HepG2 (cell line): ENCODE measurements around the gene ZNF454. TPM values are rescaled to one million over a fixed set of nuclear protein-coding genes. Genes with fewer than 3 reads are reported as not detected.
A peak's percentile ranks its signal among the peaks of the same experiment; 100 is the strongest.

Experiments used
- ARID5B ChIP-seq: IDR thresholded peaks from 2 replicates; pipeline ENCODE4 v1.4.0; 2020; ENCODE audit warnings: mild to moderate bottlenecking, missing genetic modification reagents
- CENPT ChIP-seq: sonication (generic); formaldehyde crosslinking; IDR thresholded peaks from 2 replicates; pipeline ENCODE4 v1.8.0; 2022; ENCODE audit warnings: low read depth, mild to moderate bottlenecking, moderate library complexity, missing genetic modification reagents
- CREB1 ChIP-seq, 2 experiments: fragments of 450-650 bp in 1 of 2; IDR thresholded peaks; 2 replicates each; pipeline ENCODE4 v1.6.1; 2016 to 2017; ENCODE audit warnings: control low read depth in 1 of 2, mild to moderate bottlenecking in 1 of 2, missing compliant biosample characterization in 1 of 2, missing genetic modification characterization in 1 of 2
- ETV5 ChIP-seq: IDR thresholded peaks from 2 replicates; pipeline ENCODE4 v1.6.1; 2018; ENCODE audit warnings: missing biosample characterization, missing genetic modification reagents, inconsistent platforms, borderline replicate concordance
- GATA4 ChIP-seq: sonication (generic); IDR thresholded peaks from 2 replicates; pipeline ENCODE4 v1.6.1; 2016; ENCODE audit warnings: antibody characterized with exemption, low read depth, borderline replicate concordance
- HOMEZ ChIP-seq: IDR thresholded peaks from 2 replicates; pipeline ENCODE4 v1.6.1; 2016; ENCODE audit warnings: low read depth
- IRF9 ChIP-seq: sonication (generic); formaldehyde crosslinking; IDR thresholded peaks from 2 replicates; pipeline ENCODE4 v1.8.0; 2022; ENCODE audit warnings: missing genetic modification reagents, mild to moderate bottlenecking, borderline replicate concordance
- KLF6 ChIP-seq: IDR thresholded peaks from 2 replicates; pipeline ENCODE4 v1.8.0; 2016; ENCODE audit warnings: missing biosample characterization, missing genetic modification reagents
- SCMH1 ChIP-seq: sonication (generic); formaldehyde crosslinking; IDR thresholded peaks from 2 replicates; pipeline ENCODE4 v1.9.0; 2021; ENCODE audit warnings: missing genetic modification reagents, mild to moderate bottlenecking, borderline replicate concordance
- SETDB1 ChIP-seq: sonication (generic); formaldehyde crosslinking; IDR thresholded peaks from 2 replicates; pipeline ENCODE4 v1.5.1; 2020; ENCODE audit warnings: missing genetic modification reagents, mild to moderate bottlenecking, borderline replicate concordance
- TCF7L2 ChIP-seq: IDR thresholded peaks from 2 replicates; pipeline ENCODE4 v1.6.1; 2011; ENCODE audit warnings: mild to moderate bottlenecking, low read depth, low read length, moderate library complexity
- TFE3 ChIP-seq: IDR thresholded peaks from 2 replicates; pipeline ENCODE4 v1.6.1; 2016
- ZNF232 ChIP-seq: sonication (generic); formaldehyde crosslinking; IDR thresholded peaks from 2 replicates; pipeline ENCODE4 v1.4.0; 2020; ENCODE audit warnings: missing genetic modification reagents, borderline replicate concordance
- ZNF281 ChIP-seq: sonication (generic); formaldehyde crosslinking; IDR thresholded peaks from 2 replicates; pipeline ENCODE4 v1.4.0; 2020; ENCODE audit warnings: missing genetic modification reagents, borderline replicate concordance
- ZNF747 ChIP-seq: sonication (generic); formaldehyde crosslinking; IDR thresholded peaks from 2 replicates; pipeline ENCODE4 v1.8.1; 2023; ENCODE audit warnings: missing genetic modification reagents, mild to moderate bottlenecking, borderline replicate concordance
- ZSCAN31 ChIP-seq: sonication (generic); formaldehyde crosslinking; IDR thresholded peaks from 2 replicates; pipeline ENCODE4 v1.5.0; 2020; ENCODE audit warnings: low read depth, mild to moderate bottlenecking, missing genetic modification reagents
- polyA plus RNA-seq, 8 experiments: library from polyadenylated mRNA; depleted of rRNA in 3 of 8; stranded (reverse) in 7 of 8; unstranded in 1 of 8; fragments of >200 nt; fragmentation: Illumina TruSeq in 4 of 8; extraction: Trizol in 4 of 8; gene quantifications; 2 replicates each; pipeline versions ENCODE4 v1.2.1 to v1.2.3, GENCODE V29; 2011 to 2016; ENCODE audit warnings: low read depth in 4 of 8, missing spikeins in 1 of 8, mixed read lengths in 1 of 8; ENCODE audit not compliant: insufficient read depth in 1 of 8
- total RNA-seq, 5 experiments: library from RNA; depleted of rRNA; stranded (reverse); fragments of >200 nt; fragmentation: Illumina TruSeq; extraction: Trizol; gene quantifications; 2 replicates each; pipeline ENCODE4 v1.2.3, GENCODE V29; 2016; ENCODE audit warnings: low read depth in 1 of 5

The ZNF454 gene
- total and polyA plus RNA-seq, 2 of the 13 experiments (the other 11 are each of a cell fraction or from before 2014, with no cell fraction given) = 0.16 TPM; not detected in 1

GRCh38 chr5:178895615-178896571 lies 45.1 kb upstream of the ZNF454 start, which contains the start of gene ZFP2 (continued):
- TF ChIP-seq TFE3 (CRISPR knock-in tag) (no peak), CENPT (CRISPR knock-in tag) (no peak), ZNF232 (CRISPR knock-in tag) (0 out of 2 replicates have a peak, but pooled peaks have one; percentile 26), SCMH1 (no peak), GATA4 (no peak), ZSCAN31 (CRISPR knock-in tag) (no peak), ZNF281 (CRISPR knock-in tag) (no peak), HOMEZ (CRISPR knock-in tag) (no peak), CREB1 (IDR thresholded peaks at IDR 0.05) (no peak), CREB1 (CRISPR knock-in tag; IDR thresholded peaks at IDR 0.05) (no peak), ZNF747 (CRISPR knock-in tag) (0 out of 2 replicates have a peak, but pooled peaks have one; percentile 27), IRF9 (CRISPR knock-in tag) (no peak), ARID5B (peak; percentile 8; the same call in 1 of the 2 replicates), TCF7L2 (no peak), ETV5 (CRISPR knock-in tag) (no peak), SETDB1 (no peak), KLF6 (CRISPR knock-in tag) (no peak)
